HEK293 (cell line): ENCODE results near the gene VPS37C.

Source experiments
- CTCF ChIA-PET: fragments of 350-600 bp; formaldehyde crosslinking; extraction: SDS; loops from one replicate; lab custom pipeline; 2021; ENCODE audit warnings: antibody characterized with exemption; lab: Yijun Ruan, JAX
- POLR2A ChIA-PET: fragments of 300-600 bp; formaldehyde crosslinking; extraction: SDS; loops from one replicate; lab custom pipeline; 2020; ENCODE audit warnings: antibody characterized with exemption, inconsistent platforms; lab: Yijun Ruan, JAX
- H3K27ac ChIP-seq: fragments of 200-500 bp; sonication (Bioruptor generic); 2 replicates; pipeline ENCODE4 v1.5.1; 2014; ENCODE audit warnings: low read depth, low read length, control low read depth, inconsistent platforms; ENCODE audit errors: extremely low read depth
- H3K36me3 ChIP-seq, 2 experiments: fragments of 200-500 bp in 1 of 2; sonication (Bioruptor generic) in 1 of 2; 1 replicate in 1 of 2; 2 replicates in 1 of 2; pipeline ENCODE4 v1.5.1; 2014 to 2017; ENCODE audit warnings: inconsistent platforms in 2 of 2, low read length in 2 of 2; ENCODE audit not compliant: control insufficient read depth in 2 of 2, insufficient read depth in 1 of 2
- H3K4me1 ChIP-seq: fragments of 200-500 bp; sonication (Bioruptor generic); 2 replicates; pipeline ENCODE4 v1.5.1; 2014; ENCODE audit warnings: mild to moderate bottlenecking, low read length, inconsistent platforms; ENCODE audit not compliant: control insufficient read depth, insufficient read depth
- H3K4me3 ChIP-seq: 2 replicates; pipeline ENCODE4 v1.5.1; 2011; ENCODE audit warnings: low read depth, mild to moderate bottlenecking, control low read depth, low read length, moderate library complexity
- H3K9me3 ChIP-seq: fragments of 200-500 bp; sonication (Bioruptor generic); 2 replicates; pipeline ENCODE4 v1.5.1; 2014; ENCODE audit warnings: low read depth, low read length, inconsistent platforms; ENCODE audit not compliant: control insufficient read depth, insufficient read depth
- BCL11B ChIP-seq: fragments of 450-650 bp; formaldehyde crosslinking; IDR thresholded peaks from 2 replicates; pipeline ENCODE4 v1.5.1; 2016; ENCODE audit warnings: low read depth, missing biosample characterization, missing genetic modification characterization
- EGR2 ChIP-seq: fragments of 450-650 bp; formaldehyde crosslinking; IDR thresholded peaks from 2 replicates; pipeline ENCODE4 v1.5.1; 2016; ENCODE audit warnings: low read depth, missing biosample characterization, missing genetic modification characterization
- HOXA7 ChIP-seq: sonication (generic); formaldehyde crosslinking; IDR thresholded peaks from 2 replicates; pipeline ENCODE4 v1.8.1; 2022; ENCODE audit warnings: missing genetic modification reagents, borderline replicate concordance
- MZF1 ChIP-seq: fragments of 450-650 bp; formaldehyde crosslinking; IDR thresholded peaks from 2 replicates; pipeline ENCODE4 v1.5.1; 2017; ENCODE audit warnings: missing biosample characterization, missing genetic modification characterization, borderline replicate concordance
- OVOL3 ChIP-seq: fragments of 450-650 bp; formaldehyde crosslinking; IDR thresholded peaks from 2 replicates; pipeline ENCODE4 v1.5.1; 2016; ENCODE audit warnings: missing biosample characterization, missing genetic modification characterization
- RBAK ChIP-seq: fragments of 450-650 bp; formaldehyde crosslinking; IDR thresholded peaks from 2 replicates; pipeline ENCODE4 v1.5.1; 2016; ENCODE audit warnings: missing biosample characterization, missing genetic modification characterization
- SCRT1 ChIP-seq: fragments of 450-650 bp; formaldehyde crosslinking; IDR thresholded peaks from 2 replicates; pipeline ENCODE4 v1.5.1; 2016; ENCODE audit warnings: missing biosample characterization, missing genetic modification characterization, borderline replicate concordance
- SCRT2 ChIP-seq: fragments of 450-650 bp; formaldehyde crosslinking; IDR thresholded peaks from 2 replicates; pipeline ENCODE4 v1.5.1; 2016; ENCODE audit warnings: missing biosample characterization, missing genetic modification characterization
- SP7 ChIP-seq: fragments of 450-650 bp; formaldehyde crosslinking; IDR thresholded peaks from 2 replicates; pipeline ENCODE4 v1.5.1; 2016; ENCODE audit warnings: missing biosample characterization, missing genetic modification characterization
- TCF7L2 ChIP-seq: IDR thresholded peaks from 2 replicates; pipeline ENCODE4 v1.6.1; 2011; ENCODE audit warnings: low read depth, mild to moderate bottlenecking, inconsistent platforms, low read length, moderate library complexity, borderline replicate concordance
- ZEB2 ChIP-seq: fragments of 450-650 bp; formaldehyde crosslinking; IDR thresholded peaks from 2 replicates; pipeline ENCODE4 v1.5.1; 2016; ENCODE audit warnings: missing biosample characterization, missing genetic modification characterization
- ZNF138 ChIP-seq: fragments of 450-650 bp; formaldehyde crosslinking; IDR thresholded peaks from 2 replicates; pipeline ENCODE4 v1.5.1; 2016; ENCODE audit warnings: missing biosample characterization, missing genetic modification characterization, borderline replicate concordance
- ZNF146 ChIP-seq: fragments of 450-650 bp; formaldehyde crosslinking; IDR thresholded peaks from 2 replicates; pipeline ENCODE4 v1.5.1; 2016; ENCODE audit warnings: missing biosample characterization, missing genetic modification characterization
- ZNF169 ChIP-seq: fragments of 450-650 bp; formaldehyde crosslinking; IDR thresholded peaks from 2 replicates; pipeline ENCODE4 v1.5.1; 2016; ENCODE audit warnings: missing biosample characterization, missing genetic modification characterization
- ZNF19 ChIP-seq: fragments of 450-650 bp; formaldehyde crosslinking; IDR thresholded peaks from 2 replicates; pipeline ENCODE4; 2016; ENCODE audit warnings: missing biosample characterization, missing genetic modification characterization, low read depth
- ZNF2 ChIP-seq: fragments of 450-650 bp; formaldehyde crosslinking; IDR thresholded peaks from 2 replicates; pipeline ENCODE4 v1.5.1; 2016; ENCODE audit warnings: missing biosample characterization, missing genetic modification characterization
- ZNF266 ChIP-seq: fragments of 450-650 bp; formaldehyde crosslinking; IDR thresholded peaks from 2 replicates; pipeline ENCODE4 v1.5.1; 2016; ENCODE audit warnings: missing biosample characterization, missing genetic modification characterization, low read depth
- ZNF37A ChIP-seq: fragments of 450-650 bp; IDR thresholded peaks from 2 replicates; pipeline ENCODE4 v1.5.1; 2018; ENCODE audit warnings: missing biosample characterization, missing genetic modification characterization
- ZNF521 ChIP-seq: fragments of 450-650 bp; formaldehyde crosslinking; IDR thresholded peaks from 2 replicates; pipeline ENCODE4 v1.5.1; 2017; ENCODE audit warnings: missing biosample characterization, mild to moderate bottlenecking, missing genetic modification characterization
- ZNF585B ChIP-seq: fragments of 450-650 bp; formaldehyde crosslinking; IDR thresholded peaks from 2 replicates; pipeline ENCODE4 v1.5.1; 2016; ENCODE audit warnings: missing biosample characterization, missing genetic modification characterization
- ZNF747 ChIP-seq: fragments of 450-650 bp; formaldehyde crosslinking; IDR thresholded peaks from 2 replicates; pipeline ENCODE4 v1.5.1; 2016; ENCODE audit warnings: missing biosample characterization, missing genetic modification characterization
- ZNF791 ChIP-seq: fragments of 450-650 bp; formaldehyde crosslinking; IDR thresholded peaks from 2 replicates; pipeline ENCODE4 v1.5.1; 2016; ENCODE audit warnings: missing biosample characterization, missing genetic modification characterization
- TF ChIP-seq, protein P1 (sequence below): fragments of 450-650 bp; formaldehyde crosslinking; IDR thresholded peaks from 2 replicates; pipeline ENCODE4 v1.5.0; 2017; ENCODE audit warnings: missing biosample characterization, missing genetic modification characterization, borderline replicate concordance
- TF ChIP-seq, protein P2 (sequence below): fragments of 450-650 bp; formaldehyde crosslinking; IDR thresholded peaks from 2 replicates; pipeline ENCODE4 v1.5.1; 2016; ENCODE audit warnings: missing biosample characterization, missing genetic modification characterization
- TF ChIP-seq, protein P3 (sequence below): sonication (generic); formaldehyde crosslinking; IDR thresholded peaks from 2 replicates; pipeline ENCODE4 v1.8.1; 2022; ENCODE audit warnings: mild to moderate bottlenecking, moderate library complexity, missing genetic modification reagents
- TF ChIP-seq, protein P4 (sequence below): fragments of 450-650 bp; formaldehyde crosslinking; IDR thresholded peaks from 2 replicates; pipeline ENCODE4 v1.5.1; 2016; ENCODE audit warnings: missing biosample characterization, missing genetic modification characterization, low read depth
- TF ChIP-seq, protein P5 (sequence below): fragments of 450-650 bp; formaldehyde crosslinking; IDR thresholded peaks from 2 replicates; pipeline ENCODE4 v1.5.1; 2017; ENCODE audit warnings: missing biosample characterization, missing genetic modification characterization

The VPS37C gene

DNA sequence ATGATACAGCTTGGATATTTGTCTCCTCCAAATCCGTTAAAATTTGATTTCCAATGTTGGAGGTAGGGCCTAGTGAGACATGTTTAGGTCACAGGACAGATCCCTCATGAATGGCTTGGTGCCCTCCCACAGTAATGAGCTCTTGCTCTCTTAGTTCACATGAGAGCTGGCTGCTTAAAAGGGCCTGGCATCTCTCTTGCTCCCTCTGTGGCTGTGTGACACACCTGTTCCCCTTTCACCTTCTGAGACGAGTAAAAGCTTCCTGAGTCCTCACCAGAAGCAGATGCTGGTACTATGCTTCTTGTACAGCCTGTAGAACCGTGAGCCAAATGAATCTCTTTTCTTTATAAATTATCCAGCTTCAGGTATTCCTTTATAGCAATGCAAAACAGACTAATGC is 3.5 kb downstream of the VPS37C start:
- TF ChIP-seq EGR2 (tag by site-specific recombination) (no peak), ZNF791 (no peak), ZEB2 (tag by site-specific recombination) (no peak), ZNF19 (no peak), ZNF138 (tag by site-specific recombination) (no peak), ZNF146 (tag by site-specific recombination) (no peak), ZNF521 (tag by site-specific recombination) (no peak), SCRT1 (no peak), ZNF169 (tag by site-specific recombination) (no peak), SP7 (tag by site-specific recombination) (no peak), RBAK (no peak), OVOL3 (tag by site-specific recombination) (no peak), SCRT2 (no peak)
- TF ChIP-seq, protein P1, sequence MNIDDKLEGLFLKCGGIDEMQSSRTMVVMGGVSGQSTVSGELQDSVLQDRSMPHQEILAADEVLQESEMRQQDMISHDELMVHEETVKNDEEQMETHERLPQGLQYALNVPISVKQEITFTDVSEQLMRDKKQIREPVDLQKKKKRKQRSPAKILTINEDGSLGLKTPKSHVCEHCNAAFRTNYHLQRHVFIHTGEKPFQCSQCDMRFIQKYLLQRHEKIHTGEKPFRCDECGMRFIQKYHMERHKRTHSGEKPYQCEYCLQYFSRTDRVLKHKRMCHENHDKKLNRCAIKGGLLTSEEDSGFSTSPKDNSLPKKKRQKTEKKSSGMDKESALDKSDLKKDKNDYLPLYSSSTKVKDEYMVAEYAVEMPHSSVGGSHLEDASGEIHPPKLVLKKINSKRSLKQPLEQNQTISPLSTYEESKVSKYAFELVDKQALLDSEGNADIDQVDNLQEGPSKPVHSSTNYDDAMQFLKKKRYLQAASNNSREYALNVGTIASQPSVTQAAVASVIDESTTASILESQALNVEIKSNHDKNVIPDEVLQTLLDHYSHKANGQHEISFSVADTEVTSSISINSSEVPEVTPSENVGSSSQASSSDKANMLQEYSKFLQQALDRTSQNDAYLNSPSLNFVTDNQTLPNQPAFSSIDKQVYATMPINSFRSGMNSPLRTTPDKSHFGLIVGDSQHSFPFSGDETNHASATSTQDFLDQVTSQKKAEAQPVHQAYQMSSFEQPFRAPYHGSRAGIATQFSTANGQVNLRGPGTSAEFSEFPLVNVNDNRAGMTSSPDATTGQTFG (tag by site-specific recombination): no peak
- TF ChIP-seq, protein P2, sequence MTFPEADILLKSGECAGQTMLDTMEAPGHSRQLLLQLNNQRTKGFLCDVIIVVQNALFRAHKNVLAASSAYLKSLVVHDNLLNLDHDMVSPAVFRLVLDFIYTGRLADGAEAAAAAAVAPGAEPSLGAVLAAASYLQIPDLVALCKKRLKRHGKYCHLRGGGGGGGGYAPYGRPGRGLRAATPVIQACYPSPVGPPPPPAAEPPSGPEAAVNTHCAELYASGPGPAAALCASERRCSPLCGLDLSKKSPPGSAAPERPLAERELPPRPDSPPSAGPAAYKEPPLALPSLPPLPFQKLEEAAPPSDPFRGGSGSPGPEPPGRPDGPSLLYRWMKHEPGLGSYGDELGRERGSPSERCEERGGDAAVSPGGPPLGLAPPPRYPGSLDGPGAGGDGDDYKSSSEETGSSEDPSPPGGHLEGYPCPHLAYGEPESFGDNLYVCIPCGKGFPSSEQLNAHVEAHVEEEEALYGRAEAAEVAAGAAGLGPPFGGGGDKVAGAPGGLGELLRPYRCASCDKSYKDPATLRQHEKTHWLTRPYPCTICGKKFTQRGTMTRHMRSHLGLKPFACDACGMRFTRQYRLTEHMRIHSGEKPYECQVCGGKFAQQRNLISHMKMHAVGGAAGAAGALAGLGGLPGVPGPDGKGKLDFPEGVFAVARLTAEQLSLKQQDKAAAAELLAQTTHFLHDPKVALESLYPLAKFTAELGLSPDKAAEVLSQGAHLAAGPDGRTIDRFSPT (tag by site-specific recombination): no peak
- TF ChIP-seq, protein P3, sequence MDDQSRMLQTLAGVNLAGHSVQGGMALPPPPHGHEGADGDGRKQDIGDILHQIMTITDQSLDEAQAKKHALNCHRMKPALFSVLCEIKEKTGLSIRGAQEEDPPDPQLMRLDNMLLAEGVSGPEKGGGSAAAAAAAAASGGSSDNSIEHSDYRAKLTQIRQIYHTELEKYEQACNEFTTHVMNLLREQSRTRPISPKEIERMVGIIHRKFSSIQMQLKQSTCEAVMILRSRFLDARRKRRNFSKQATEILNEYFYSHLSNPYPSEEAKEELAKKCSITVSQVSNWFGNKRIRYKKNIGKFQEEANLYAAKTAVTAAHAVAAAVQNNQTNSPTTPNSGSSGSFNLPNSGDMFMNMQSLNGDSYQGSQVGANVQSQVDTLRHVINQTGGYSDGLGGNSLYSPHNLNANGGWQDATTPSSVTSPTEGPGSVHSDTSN (CRISPR knock-in tag): no peak
- TF ChIP-seq, protein P4, sequence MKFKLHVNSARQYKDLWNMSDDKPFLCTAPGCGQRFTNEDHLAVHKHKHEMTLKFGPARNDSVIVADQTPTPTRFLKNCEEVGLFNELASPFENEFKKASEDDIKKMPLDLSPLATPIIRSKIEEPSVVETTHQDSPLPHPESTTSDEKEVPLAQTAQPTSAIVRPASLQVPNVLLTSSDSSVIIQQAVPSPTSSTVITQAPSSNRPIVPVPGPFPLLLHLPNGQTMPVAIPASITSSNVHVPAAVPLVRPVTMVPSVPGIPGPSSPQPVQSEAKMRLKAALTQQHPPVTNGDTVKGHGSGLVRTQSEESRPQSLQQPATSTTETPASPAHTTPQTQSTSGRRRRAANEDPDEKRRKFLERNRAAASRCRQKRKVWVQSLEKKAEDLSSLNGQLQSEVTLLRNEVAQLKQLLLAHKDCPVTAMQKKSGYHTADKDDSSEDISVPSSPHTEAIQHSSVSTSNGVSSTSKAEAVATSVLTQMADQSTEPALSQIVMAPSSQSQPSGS: no peak
- TF ChIP-seq, all 188 proteins: peak for 0
- H3K36me3 ChIP-seq: peaks cover 0 to 13% of the 10 kb centered on the region in 2 experiments; a peak in 1 of 3 replicates
- POLR2A ChIA-PET: no interaction called here
- no peaks in the 10 kb centered on the region for H3K9me3 ChIP-seq
- CTCF ChIA-PET: interaction anchor here (0.6 to 2.1 kb wide), 4 partner anchors 16 to 314 kb away, joined by 3 to 6 read pairs (median 6); no protein-coding TSS in a partner anchor
- no peak overlapping the region for H3K4me3 ChIP-seq
- H3K27ac ChIP-seq: no peak overlapping the region
- no peaks in the 10 kb centered on the region for H3K4me1 ChIP-seq

DNA sequence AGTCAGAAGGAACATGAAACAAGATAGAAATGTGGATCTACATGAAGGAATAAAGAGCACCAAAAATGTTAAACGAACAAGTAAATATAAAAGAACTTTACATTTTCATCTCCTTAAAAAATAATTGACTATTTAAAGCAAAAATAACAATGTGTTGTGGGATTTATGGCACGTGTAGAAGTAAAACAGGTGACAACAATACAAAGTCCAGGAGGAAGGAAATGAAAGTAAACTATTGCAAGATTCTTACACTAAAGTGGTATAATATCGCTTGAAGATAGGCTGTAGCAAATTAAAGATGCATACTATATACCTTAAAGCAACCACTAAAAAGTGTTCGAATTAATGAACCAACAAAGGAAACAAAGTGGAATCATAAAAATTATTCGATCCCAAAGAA is 5.5 kb downstream of the VPS37C start:
- Histone ChIP-seq H3K4me3 (no peak overlapping the region), H3K4me1 (no peaks in the 10 kb centered on the region), H3K9me3 (no peaks in the 10 kb centered on the region), H3K27ac (no peak overlapping the region), H3K36me3 (peaks cover 0 to 13% of the 10 kb centered on the region in 2 experiments; a peak in 1 of 3 replicates)
- POLR2A ChIA-PET: no interaction called here
- CTCF ChIA-PET: no interaction called here
- TF ChIP-seq HOXA7 (CRISPR knock-in tag) (no peak), SP7 (tag by site-specific recombination) (no peak), ZNF585B (tag by site-specific recombination) (no peak), ZNF37A (tag by site-specific recombination) (no peak), ZNF2 (no peak), TCF7L2 (no peak), ZNF747 (tag by site-specific recombination) (no peak), ZNF266 (tag by site-specific recombination) (no peak), MZF1 (tag by site-specific recombination) (no peak), BCL11B (no peak)
- TF ChIP-seq, protein P5, sequence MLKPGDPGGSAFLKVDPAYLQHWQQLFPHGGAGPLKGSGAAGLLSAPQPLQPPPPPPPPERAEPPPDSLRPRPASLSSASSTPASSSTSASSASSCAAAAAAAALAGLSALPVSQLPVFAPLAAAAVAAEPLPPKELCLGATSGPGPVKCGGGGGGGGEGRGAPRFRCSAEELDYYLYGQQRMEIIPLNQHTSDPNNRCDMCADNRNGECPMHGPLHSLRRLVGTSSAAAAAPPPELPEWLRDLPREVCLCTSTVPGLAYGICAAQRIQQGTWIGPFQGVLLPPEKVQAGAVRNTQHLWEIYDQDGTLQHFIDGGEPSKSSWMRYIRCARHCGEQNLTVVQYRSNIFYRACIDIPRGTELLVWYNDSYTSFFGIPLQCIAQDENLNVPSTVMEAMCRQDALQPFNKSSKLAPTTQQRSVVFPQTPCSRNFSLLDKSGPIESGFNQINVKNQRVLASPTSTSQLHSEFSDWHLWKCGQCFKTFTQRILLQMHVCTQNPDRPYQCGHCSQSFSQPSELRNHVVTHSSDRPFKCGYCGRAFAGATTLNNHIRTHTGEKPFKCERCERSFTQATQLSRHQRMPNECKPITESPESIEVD (tag by site-specific recombination): no peak
